Astrocyte of the cerebellum (primary cell): ENCODE results near the gene ARHGAP42.

Experiments used
- DNase-seq: peaks from one replicate; pipeline ENCODE4 v3.0.0-alpha.2; 2011; ENCODE audit warnings: low read depth
- H3K4me3 ChIP-seq: 2 replicates; pipeline ENCODE4 v1.5.1; 2011; ENCODE audit warnings: mild to moderate bottlenecking, low read depth, low read length, moderate library complexity
- in situ Hi-C: cut with HindIII; loops from 2 replicates; pipeline ENCODE4 v1.10.0; 2017; ENCODE audit warnings: low sequenced_read_pairs
- TF ChIP-seq, protein P1 (sequence below): IDR thresholded peaks from 2 replicates; pipeline ENCODE4 v1.5.1; 2012; ENCODE audit warnings: low read length, low read depth, moderate library complexity, mild to moderate bottlenecking; ENCODE audit errors: missing control alignments

The ARHGAP42 gene

DNA sequence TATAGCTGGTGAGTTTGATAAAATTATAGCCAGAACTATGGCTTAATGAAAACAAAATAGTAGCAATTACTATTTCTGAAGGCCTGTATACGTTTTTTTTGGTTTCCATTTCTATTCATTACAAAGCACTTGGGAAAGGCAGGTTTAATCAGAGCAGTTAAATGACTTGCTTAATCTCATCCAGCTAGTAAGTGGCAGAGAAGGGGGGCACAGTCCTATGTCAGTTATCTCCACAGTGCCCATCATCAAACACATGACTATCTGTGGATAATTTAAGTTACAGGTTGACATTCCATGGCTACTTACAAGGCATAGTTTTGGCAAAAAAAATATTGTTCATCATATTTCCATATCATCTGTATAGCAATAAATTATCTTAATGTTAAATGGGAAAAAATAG, 348.8 kb downstream of the ARHGAP42 start:
- H3K4me3 ChIP-seq = no peak overlapping the region
- DNase-seq = no peak
- in situ Hi-C loops = no loop called here
- TF ChIP-seq, protein P1, sequence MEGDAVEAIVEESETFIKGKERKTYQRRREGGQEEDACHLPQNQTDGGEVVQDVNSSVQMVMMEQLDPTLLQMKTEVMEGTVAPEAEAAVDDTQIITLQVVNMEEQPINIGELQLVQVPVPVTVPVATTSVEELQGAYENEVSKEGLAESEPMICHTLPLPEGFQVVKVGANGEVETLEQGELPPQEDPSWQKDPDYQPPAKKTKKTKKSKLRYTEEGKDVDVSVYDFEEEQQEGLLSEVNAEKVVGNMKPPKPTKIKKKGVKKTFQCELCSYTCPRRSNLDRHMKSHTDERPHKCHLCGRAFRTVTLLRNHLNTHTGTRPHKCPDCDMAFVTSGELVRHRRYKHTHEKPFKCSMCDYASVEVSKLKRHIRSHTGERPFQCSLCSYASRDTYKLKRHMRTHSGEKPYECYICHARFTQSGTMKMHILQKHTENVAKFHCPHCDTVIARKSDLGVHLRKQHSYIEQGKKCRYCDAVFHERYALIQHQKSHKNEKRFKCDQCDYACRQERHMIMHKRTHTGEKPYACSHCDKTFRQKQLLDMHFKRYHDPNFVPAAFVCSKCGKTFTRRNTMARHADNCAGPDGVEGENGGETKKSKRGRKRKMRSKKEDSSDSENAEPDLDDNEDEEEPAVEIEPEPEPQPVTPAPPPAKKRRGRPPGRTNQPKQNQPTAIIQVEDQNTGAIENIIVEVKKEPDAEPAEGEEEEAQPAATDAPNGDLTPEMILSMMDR = no peak
